Endothelial cell of umbilical vein (primary cell): ENCODE data around the gene SAXO1. TPM values are rescaled to one million over a fixed set of nuclear protein-coding genes. Genes with fewer than 3 reads are reported as not detected.

Source experiments
- BruUV-seq: library from RNA; stranded (reverse); fragments of 400-500 nt; replicated peaks from 2 replicates; lab custom pipeline; 2021; lab: Mats Ljungman, UMichigan
- CTCF ChIA-PET: fragments of 300-600, 350-600 bp; sonication (Branson Sonifier 250); formaldehyde crosslinking; loops from one replicate; lab custom pipeline; 2021; ENCODE audit warnings: antibody characterized with exemption, inconsistent platforms; lab: Charles Lee
- POLR2A ChIA-PET: fragments of 300-600, 350-600 bp; sonication (Branson Sonifier 250); formaldehyde crosslinking; loops from one replicate; lab custom pipeline; 2021; ENCODE audit warnings: antibody characterized with exemption, inconsistent platforms; lab: Charles Lee
- DNase-seq: peaks from one replicate; pipeline ENCODE4 v3.0.0-alpha.2; 2011; ENCODE audit warnings: low read depth, low spot score
- FAIRE-seq: peaks from 2 replicates; lab custom pipeline; 2011; peaks lifted over from hg19 to GRCh38; lab: Jason Lieb, UNC
- H2AFZ ChIP-seq: 2 replicates; pipeline ENCODE4 v1.6.0; 2012; ENCODE audit warnings: low read depth, low read length, control low read depth, inconsistent platforms
- H3K27ac ChIP-seq: 2 replicates; pipeline ENCODE4 v1.5.1; 2011; ENCODE audit warnings: low read depth, mild to moderate bottlenecking, control low read depth, low read length, moderate library complexity; ENCODE audit not compliant: insufficient read depth
- H3K27me3 ChIP-seq, 2 experiments: 2 replicates each; pipeline versions ENCODE4 v1.6.0 to v1.6.1; 2011; ENCODE audit warnings: low read length in 2 of 2, mixed read lengths in 1 of 2; ENCODE audit not compliant: control insufficient read depth in 2 of 2, insufficient read depth in 2 of 2
- H3K36me3 ChIP-seq, 2 experiments: 2 replicates in 1 of 2; 3 replicates in 1 of 2; pipeline ENCODE4 v1.5.1; 2011; ENCODE audit warnings: low read length in 2 of 2, mild to moderate bottlenecking in 1 of 2, moderate library complexity in 1 of 2; ENCODE audit not compliant: control insufficient read depth in 2 of 2, insufficient read depth in 2 of 2; ENCODE audit errors: extremely low read depth in 1 of 2
- H3K4me1 ChIP-seq: 3 replicates; pipeline ENCODE4 v1.5.1; 2011; ENCODE audit warnings: mild to moderate bottlenecking, low read length; ENCODE audit not compliant: control insufficient read depth, insufficient read depth; ENCODE audit errors: extremely low read depth
- H3K4me2 ChIP-seq: 2 replicates; pipeline ENCODE4 v1.6.1; 2011; ENCODE audit warnings: low read length, control low read depth, mixed read lengths; ENCODE audit not compliant: insufficient read depth
- H3K4me3 ChIP-seq, 3 experiments: fragments of 200-600 bp in 1 of 3; sonication (generic), shearing (Covaris generic) in 1 of 3; replicated peaks in 1 of 3; 2 replicates each; pipeline ENCODE4 v1.5.1; 2011 to 2016; ENCODE audit warnings: control low read depth in 3 of 3, low read length in 3 of 3, mild to moderate bottlenecking in 2 of 3, inconsistent platforms in 1 of 3, low read depth in 1 of 3, moderate library complexity in 1 of 3; ENCODE audit not compliant: insufficient read depth in 1 of 3
- H3K79me2 ChIP-seq: 2 replicates; pipeline ENCODE4 v1.6.0; 2012; ENCODE audit warnings: low read length, inconsistent platforms; ENCODE audit not compliant: control insufficient read depth, insufficient read depth
- H3K9ac ChIP-seq: replicated peaks from 2 replicates; pipeline ENCODE3; 2011; ENCODE audit warnings: low read length, control low read depth; ENCODE audit not compliant: insufficient read depth; ENCODE audit errors: extremely low read depth
- H3K9me1 ChIP-seq: replicated peaks from 3 replicates; pipeline ENCODE4 v1.6.0; 2011; ENCODE audit warnings: mild to moderate bottlenecking, low read length; ENCODE audit not compliant: control insufficient read depth, insufficient read depth; ENCODE audit errors: extremely low read depth
- H3K9me3 ChIP-seq: replicated peaks from 2 replicates; pipeline ENCODE4 v1.5.1; 2012; ENCODE audit warnings: low read length, inconsistent platforms; ENCODE audit not compliant: control insufficient read depth, insufficient read depth
- H4K20me1 ChIP-seq: replicated peaks from 2 replicates; pipeline ENCODE3; 2011; ENCODE audit warnings: mild to moderate bottlenecking, low read length; ENCODE audit not compliant: control insufficient read depth, insufficient read depth; ENCODE audit errors: extremely low read depth
- CTCF ChIP-seq, 2 donors: IDR thresholded peaks; 1 replicate in 1 of 2; 2 replicates in 1 of 2; pipeline ENCODE4 v1.5.1; 2011; ENCODE audit warnings: low read length in 2 of 2, mild to moderate bottlenecking in 2 of 2, moderate library complexity in 2 of 2, control low read depth in 1 of 2, inconsistent platforms in 1 of 2, low read depth in 1 of 2; ENCODE audit not compliant: insufficient read depth in 1 of 2; ENCODE audit errors: extremely low read depth in 1 of 2
- EZH2 ChIP-seq: IDR thresholded peaks from 2 replicates; pipeline ENCODE4 v1.6.1; 2012; ENCODE audit warnings: borderline replicate concordance, low read depth, mild to moderate bottlenecking, moderate library complexity, low read length, inconsistent platforms; ENCODE audit not compliant: severe bottlenecking
- FOS ChIP-seq: IDR thresholded peaks from 2 replicates; pipeline ENCODE4 v1.6.1; 2011; ENCODE audit warnings: mild to moderate bottlenecking, low read length, moderate library complexity, borderline replicate concordance; ENCODE audit not compliant: insufficient read depth
- GATA2 ChIP-seq: IDR thresholded peaks from 2 replicates; pipeline ENCODE4 v1.7.0; 2011; ENCODE audit warnings: low read depth, mild to moderate bottlenecking, moderate library complexity, mixed read lengths, low read length; ENCODE audit not compliant: insufficient read length, insufficient read depth
- JUN ChIP-seq: IDR thresholded peaks from 2 replicates; pipeline ENCODE4 v1.6.1; 2011; ENCODE audit warnings: borderline replicate concordance, low read depth; ENCODE audit not compliant: insufficient read length, insufficient read depth
- MAX ChIP-seq: IDR thresholded peaks from 2 replicates; pipeline ENCODE4 v1.6.1; 2011; ENCODE audit not compliant: insufficient read depth, insufficient read length
- MYC ChIP-seq: IDR thresholded peaks from one replicate; pipeline ENCODE4 v1.6.1; 2011; ENCODE audit warnings: mild to moderate bottlenecking, low read depth, low read length
- POLR2A ChIP-seq: IDR thresholded peaks from 2 replicates; pipeline ENCODE4 v1.6.1; 2012; ENCODE audit warnings: low read depth, mild to moderate bottlenecking, control low read depth, low read length
- POLR2AphosphoS5 ChIP-seq: IDR thresholded peaks from 2 replicates; pipeline ENCODE4 v1.6.1; 2012; ENCODE audit warnings: low read depth, mild to moderate bottlenecking, control low read depth, low read length, moderate library complexity; ENCODE audit not compliant: insufficient read depth
- dilution Hi-C: fragments of 300-500 bp; cut with MboI; formaldehyde crosslinking; loops from one replicate; pipeline ENCODE4 v1.15.0; 2019; ENCODE audit warnings: low sequenced_read_pairs; ENCODE audit not compliant: extremely low pct_ligation_motif_present
- intact Hi-C: fragments of 100-400 bp; cut with micrococcal nuclease; formaldehyde crosslinking; loops from one replicate; pipeline ENCODE4 v1.10.0; 2022
- polyA plus RNA-seq, 4 experiments: library from polyadenylated mRNA; depleted of rRNA in 3 of 4; stranded (reverse) in 3 of 4; unstranded in 1 of 4; fragments of >200 nt; gene quantifications; 2 replicates each; pipeline versions ENCODE4 v1.2.1 to v1.2.3, GENCODE V29; 2011 to 2012; ENCODE audit warnings: missing spikeins in 1 of 4
- total RNA-seq: library from RNA; stranded (reverse); gene quantifications from 2 replicates; pipeline ENCODE4 v1.2.3, GENCODE V29; 2021

Gene SAXO1
- total and polyA plus RNA-seq, 2 donors (not counting 3 experiments of a cell fraction or from before 2014, with no cell fraction given): not detected

GRCh38 chr9:19027825-19028224, 5.2 kb downstream of the SAXO1 start:
- no peak overlapping the region for H3K27ac ChIP-seq
- H3K79me2 ChIP-seq: no peaks in the 10 kb centered on the region
- H3K27me3 ChIP-seq: no peaks in the 10 kb centered on the region
- no peaks in the 10 kb centered on the region for H3K36me3 ChIP-seq
- no peaks in the 10 kb centered on the region for H3K9me1 ChIP-seq
- no TSS peak for BruUV-seq
- ChIA-PET CTCF (interaction anchor here (0.9 to 6.9 kb wide), 9 partner anchors 9 to 1225 kb away, joined by 3 to 136 read pairs (median 8); partner anchors contain the start of gene RRAGA), POLR2A (no interaction called here)
- no peak for DNase-seq
- dilution Hi-C loops (no loop called here), intact Hi-C loops (loop anchor here (1.0 to 5.0 kb wide), 3 partner anchors 586 to 1501 kb away; no protein-coding TSS in a partner anchor)
- no peak overlapping the region for H3K9ac ChIP-seq
- no peaks in the 10 kb centered on the region for H4K20me1 ChIP-seq
- TF ChIP-seq FOS (no peak), POLR2A (no peak), MAX (no peak), GATA2 (no peak), EZH2 (no peak), POLR2AphosphoS5 (no peak), MYC (no peak), JUN (no peak)
- FAIRE-seq: no peak
- no peaks in the 10 kb centered on the region for H3K9me3 ChIP-seq
- no peak overlapping the region for H2AFZ ChIP-seq
- no peaks in the 10 kb centered on the region for H3K4me1 ChIP-seq
- no peak overlapping the region for H3K4me3 ChIP-seq
- no peak overlapping the region for H3K4me2 ChIP-seq

- no peaks in the 10 kb centered on the region for H3K4me1 ChIP-seq
- POLR2A ChIA-PET: no interaction called here
- no peak overlapping the region for H3K27ac ChIP-seq
- H3K9me1 ChIP-seq: no peaks in the 10 kb centered on the region
- CTCF ChIA-PET: interaction anchor here (0.9 to 6.9 kb wide), 7 partner anchors 16 to 1214 kb away, joined by 3 to 136 read pairs (median 5); no protein-coding TSS in a partner anchor
- no peak overlapping the region for H3K9ac ChIP-seq
- TF ChIP-seq EZH2 (no peak), GATA2 (no peak), JUN (no peak), CTCF (IDR thresholded peaks at IDR 0.05; ENCODE audit: extremely low read depth in 1 of 2, insufficient read depth in 1 of 2, low read depth in 1 of 2, low read length in 2 of 2) (no peak), MAX (no peak), POLR2AphosphoS5 (no peak), FOS (no peak), MYC (no peak)
- DNase-seq (no peak), FAIRE-seq (no peak)
- BruUV-seq: no TSS peak
- intact Hi-C loops (loop anchor here (5.0 kb wide), 1 partner anchor 1499 kb away; no protein-coding TSS in a partner anchor), dilution Hi-C loops (no loop called here)
- H3K9me3 ChIP-seq: no peaks in the 10 kb centered on the region
- no peaks in the 10 kb centered on the region for H4K20me1 ChIP-seq
- H3K4me2 ChIP-seq: no peak overlapping the region
- H3K27me3 ChIP-seq: no peaks in the 10 kb centered on the region
- no peaks in the 10 kb centered on the region for H3K79me2 ChIP-seq
- H3K36me3 ChIP-seq: no peaks in the 10 kb centered on the region
- no peak overlapping the region for H3K4me3 ChIP-seq
- H2AFZ ChIP-seq: no peak overlapping the region
Measured at GRCh38 chr9:19026375-19026774, 6.6 kb downstream of the SAXO1 start.
